Neural cell (in vitro differentiated cells): ENCODE data around the gene MAD1L1. TPM values are rescaled to one million over a fixed set of nuclear protein-coding genes. Genes with fewer than 3 reads are reported as not detected.

Experiments
- H2AFZ ChIP-seq: fragments of 200-600, 300-800 bp; sonication (generic), shearing (Covaris generic); 2 replicates; pipeline ENCODE4 v1.6.0; 2014; ENCODE audit warnings: low read depth, mild to moderate bottlenecking, antibody characterized with exemption, low read length, moderate library complexity
- H3F3A ChIP-seq: fragments of 200-600 bp; shearing (Covaris generic); 2 replicates; pipeline ENCODE4 v1.6.1; 2016; ENCODE audit warnings: mild to moderate bottlenecking, moderate library complexity, mixed read lengths, antibody characterized with exemption, low read length; ENCODE audit not compliant: insufficient read depth, poor library complexity, severe bottlenecking
- H3K27ac ChIP-seq: fragments of 200-600, 300-800 bp; sonication (generic), shearing (Covaris generic); 2 replicates; pipeline ENCODE4 v1.5.1; 2014; ENCODE audit warnings: mild to moderate bottlenecking, low read length, moderate library complexity
- H3K27me3 ChIP-seq: fragments of 300-800, 200-600 bp; sonication (generic), shearing (Covaris generic); 2 replicates; pipeline ENCODE4 v1.6.0; 2014; ENCODE audit warnings: mild to moderate bottlenecking, low read depth, low read length, moderate library complexity; ENCODE audit not compliant: insufficient read depth
- H3K36me3 ChIP-seq: fragments of 300-800, 200-600 bp; sonication (generic), shearing (Covaris generic); 2 replicates; pipeline ENCODE4 v1.5.1; 2014; ENCODE audit warnings: mild to moderate bottlenecking, antibody characterized with exemption, low read length, moderate library complexity; ENCODE audit not compliant: insufficient read depth
- H3K4me2 ChIP-seq: fragments of 300-800, 200-600 bp; sonication (generic), shearing (Covaris generic); 2 replicates; pipeline ENCODE4 v1.6.0; 2014; ENCODE audit warnings: mild to moderate bottlenecking, low read length
- H3K4me3 ChIP-seq: fragments of 300-800, 200-600 bp; sonication (generic), shearing (Covaris generic); 2 replicates; pipeline ENCODE4 v1.5.1; 2014; ENCODE audit warnings: mild to moderate bottlenecking, low read length, moderate library complexity
- H3K79me2 ChIP-seq: fragments of 200-600 bp; shearing (Covaris generic); replicated peaks from 2 replicates; pipeline ENCODE4 v1.6.0; 2014; ENCODE audit warnings: mild to moderate bottlenecking, low read length, moderate library complexity; ENCODE audit not compliant: insufficient read depth
- H3K9ac ChIP-seq: fragments of 300-800, 200-600 bp; sonication (generic), shearing (Covaris generic); 2 replicates; pipeline ENCODE4 v1.6.1; 2016; ENCODE audit warnings: mild to moderate bottlenecking, low read length, mixed read lengths
- H3K9me2 ChIP-seq: fragments of 200-600 bp; shearing (Covaris generic); 2 replicates; pipeline ENCODE4 v1.6.1; 2016; ENCODE audit warnings: mild to moderate bottlenecking, low read length, mixed read lengths; ENCODE audit not compliant: insufficient read depth
- H3K9me3 ChIP-seq: fragments of 200-600, 300-800 bp; sonication (generic), shearing (Covaris generic); 2 replicates; pipeline ENCODE4 v1.6.1; 2016; ENCODE audit warnings: mild to moderate bottlenecking, mixed run types, low read length, moderate library complexity, mixed read lengths
- H4K20me1 ChIP-seq: fragments of 200-600 bp; shearing (Covaris generic); 2 replicates; pipeline ENCODE4 v1.6.1; 2016; ENCODE audit warnings: mild to moderate bottlenecking, mixed run types; ENCODE audit not compliant: insufficient read depth
- EP300 ChIP-seq: fragments of 450-650 bp; conservative IDR thresholded peaks from 2 replicates; pipeline ENCODE4 v1.6.1; 2014; ENCODE audit warnings: antibody characterized with exemption, mild to moderate bottlenecking, moderate library complexity; ENCODE audit not compliant: poor library complexity, severe bottlenecking
- EZH2 ChIP-seq: fragments of 200-600, 300-800 bp; shearing (Covaris generic), sonication (generic); IDR thresholded peaks from 2 replicates; pipeline ENCODE4 v1.6.1; 2014; ENCODE audit warnings: antibody characterized with exemption, low read length, borderline replicate concordance, mild to moderate bottlenecking; ENCODE audit not compliant: insufficient read depth, poor library complexity, severe bottlenecking
- MXI1 ChIP-seq: fragments of 450-650 bp; conservative IDR thresholded peaks from 2 replicates; pipeline ENCODE4 v1.6.1; 2014; ENCODE audit warnings: antibody characterized with exemption, mild to moderate bottlenecking; ENCODE audit not compliant: poor library complexity, severe bottlenecking
- POLR2AphosphoS5 ChIP-seq: IDR thresholded peaks from 2 replicates; pipeline ENCODE4 v1.6.1; 2012
- RAD21 ChIP-seq: fragments of 450-650 bp; conservative IDR thresholded peaks from 2 replicates; pipeline ENCODE4 v1.6.1; 2014; ENCODE audit warnings: antibody characterized with exemption, mild to moderate bottlenecking, moderate library complexity
- SMC3 ChIP-seq: fragments of 450-650 bp; conservative IDR thresholded peaks from 2 replicates; pipeline ENCODE4 v1.6.1; 2014; ENCODE audit warnings: antibody characterized with exemption, mild to moderate bottlenecking, moderate library complexity; ENCODE audit not compliant: poor library complexity
- TAF1 ChIP-seq: IDR thresholded peaks from 2 replicates; pipeline ENCODE4 v1.6.1; 2012; ENCODE audit warnings: low read depth
- polyA plus RNA-seq: library from polyadenylated mRNA; depleted of rRNA; stranded (reverse); fragments of >200 nt; gene quantifications from 2 replicates; pipeline ENCODE4 v1.2.3, GENCODE V29; 2014
- TF ChIP-seq, protein P1 (sequence below): fragments of 450-650 bp; IDR thresholded peaks from 2 replicates; pipeline ENCODE4 v1.5.1; 2014; ENCODE audit warnings: antibody characterized with exemption, mild to moderate bottlenecking, moderate library complexity; ENCODE audit not compliant: poor library complexity, severe bottlenecking
- TF ChIP-seq, protein P2 (sequence below): IDR thresholded peaks from 2 replicates; pipeline ENCODE4 v1.6.1; 2012; ENCODE audit warnings: borderline replicate concordance

MAD1L1 gene
- polyA plus RNA-seq, 1 donor from 2014 or later, result 31.4 TPM

DNA sequence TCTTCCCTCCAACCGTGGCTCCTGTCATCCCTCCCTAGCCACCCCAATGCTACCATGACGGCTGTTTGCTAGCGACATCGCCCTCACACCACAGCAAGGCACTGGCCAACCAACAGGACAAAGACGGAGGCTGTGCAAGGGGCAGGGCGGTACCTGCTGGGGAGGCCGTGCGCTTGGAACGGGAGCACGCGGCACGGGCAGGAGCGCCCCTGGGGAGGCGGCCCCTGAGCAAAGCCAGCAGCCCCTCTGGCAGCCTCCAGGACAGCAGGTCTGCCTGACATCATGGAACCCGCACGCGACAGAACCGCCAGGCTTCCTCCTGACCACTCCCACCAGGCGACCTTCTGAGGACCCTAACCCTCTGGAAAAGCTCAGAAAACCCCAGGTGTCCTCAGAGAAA is 12.7 kb downstream of the MAD1L1 start:
- TF ChIP-seq EP300 (no peak), RAD21 (no peak), SMC3 (no peak), MXI1 (no peak), EZH2 (no peak)
- TF ChIP-seq, protein P1, sequence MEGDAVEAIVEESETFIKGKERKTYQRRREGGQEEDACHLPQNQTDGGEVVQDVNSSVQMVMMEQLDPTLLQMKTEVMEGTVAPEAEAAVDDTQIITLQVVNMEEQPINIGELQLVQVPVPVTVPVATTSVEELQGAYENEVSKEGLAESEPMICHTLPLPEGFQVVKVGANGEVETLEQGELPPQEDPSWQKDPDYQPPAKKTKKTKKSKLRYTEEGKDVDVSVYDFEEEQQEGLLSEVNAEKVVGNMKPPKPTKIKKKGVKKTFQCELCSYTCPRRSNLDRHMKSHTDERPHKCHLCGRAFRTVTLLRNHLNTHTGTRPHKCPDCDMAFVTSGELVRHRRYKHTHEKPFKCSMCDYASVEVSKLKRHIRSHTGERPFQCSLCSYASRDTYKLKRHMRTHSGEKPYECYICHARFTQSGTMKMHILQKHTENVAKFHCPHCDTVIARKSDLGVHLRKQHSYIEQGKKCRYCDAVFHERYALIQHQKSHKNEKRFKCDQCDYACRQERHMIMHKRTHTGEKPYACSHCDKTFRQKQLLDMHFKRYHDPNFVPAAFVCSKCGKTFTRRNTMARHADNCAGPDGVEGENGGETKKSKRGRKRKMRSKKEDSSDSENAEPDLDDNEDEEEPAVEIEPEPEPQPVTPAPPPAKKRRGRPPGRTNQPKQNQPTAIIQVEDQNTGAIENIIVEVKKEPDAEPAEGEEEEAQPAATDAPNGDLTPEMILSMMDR, result no peak
- TF ChIP-seq, protein P2, sequence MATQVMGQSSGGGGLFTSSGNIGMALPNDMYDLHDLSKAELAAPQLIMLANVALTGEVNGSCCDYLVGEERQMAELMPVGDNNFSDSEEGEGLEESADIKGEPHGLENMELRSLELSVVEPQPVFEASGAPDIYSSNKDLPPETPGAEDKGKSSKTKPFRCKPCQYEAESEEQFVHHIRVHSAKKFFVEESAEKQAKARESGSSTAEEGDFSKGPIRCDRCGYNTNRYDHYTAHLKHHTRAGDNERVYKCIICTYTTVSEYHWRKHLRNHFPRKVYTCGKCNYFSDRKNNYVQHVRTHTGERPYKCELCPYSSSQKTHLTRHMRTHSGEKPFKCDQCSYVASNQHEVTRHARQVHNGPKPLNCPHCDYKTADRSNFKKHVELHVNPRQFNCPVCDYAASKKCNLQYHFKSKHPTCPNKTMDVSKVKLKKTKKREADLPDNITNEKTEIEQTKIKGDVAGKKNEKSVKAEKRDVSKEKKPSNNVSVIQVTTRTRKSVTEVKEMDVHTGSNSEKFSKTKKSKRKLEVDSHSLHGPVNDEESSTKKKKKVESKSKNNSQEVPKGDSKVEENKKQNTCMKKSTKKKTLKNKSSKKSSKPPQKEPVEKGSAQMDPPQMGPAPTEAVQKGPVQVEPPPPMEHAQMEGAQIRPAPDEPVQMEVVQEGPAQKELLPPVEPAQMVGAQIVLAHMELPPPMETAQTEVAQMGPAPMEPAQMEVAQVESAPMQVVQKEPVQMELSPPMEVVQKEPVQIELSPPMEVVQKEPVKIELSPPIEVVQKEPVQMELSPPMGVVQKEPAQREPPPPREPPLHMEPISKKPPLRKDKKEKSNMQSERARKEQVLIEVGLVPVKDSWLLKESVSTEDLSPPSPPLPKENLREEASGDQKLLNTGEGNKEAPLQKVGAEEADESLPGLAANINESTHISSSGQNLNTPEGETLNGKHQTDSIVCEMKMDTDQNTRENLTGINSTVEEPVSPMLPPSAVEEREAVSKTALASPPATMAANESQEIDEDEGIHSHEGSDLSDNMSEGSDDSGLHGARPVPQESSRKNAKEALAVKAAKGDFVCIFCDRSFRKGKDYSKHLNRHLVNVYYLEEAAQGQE, result no peak
- Histone ChIP-seq H3K9me3 (no peaks in the 10 kb centered on the region), H3K27me3 (no peaks in the 10 kb centered on the region), H3K36me3 (no peaks in the 10 kb centered on the region), H3K9ac (no peak overlapping the region), H3K4me3 (no peak overlapping the region), H3F3A (no peaks in the 10 kb centered on the region), H4K20me1 (no peaks in the 10 kb centered on the region), H3K79me2 (no peaks in the 10 kb centered on the region), H2AFZ (no peak overlapping the region), H3K27ac (no peak overlapping the region), H3K4me2 (no peak overlapping the region), H3K9me2 (no peaks in the 10 kb centered on the region)

DNA sequence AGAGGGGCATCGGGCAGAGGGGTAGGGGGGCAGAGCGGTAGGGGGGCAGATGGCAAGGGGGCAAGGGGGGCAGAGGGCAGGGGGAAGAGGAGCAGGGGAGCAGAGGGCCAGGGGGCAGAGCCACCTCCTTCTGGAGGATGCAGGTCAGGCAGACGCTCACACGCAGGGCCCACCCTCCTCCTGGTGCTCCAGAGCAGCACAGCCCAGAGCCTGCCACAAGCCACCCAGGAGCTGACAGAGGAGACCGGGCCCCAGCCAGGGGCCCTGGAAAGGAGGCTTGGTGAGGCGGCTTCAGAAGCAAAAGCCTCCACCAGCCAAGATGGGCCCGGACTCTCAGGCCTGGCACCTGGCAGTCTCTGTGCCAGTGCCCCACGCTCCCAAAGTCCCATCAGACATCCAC is 13.1 kb downstream of the MAD1L1 start:
- Histone ChIP-seq H3K9me3 (no peaks in the 10 kb centered on the region), H3K9ac (no peak overlapping the region), H3K4me3 (no peak overlapping the region), H3K27ac (no peak overlapping the region), H3K79me2 (no peaks in the 10 kb centered on the region), H4K20me1 (no peaks in the 10 kb centered on the region), H3K9me2 (no peaks in the 10 kb centered on the region), H3F3A (no peaks in the 10 kb centered on the region), H2AFZ (no peak overlapping the region), H3K36me3 (no peaks in the 10 kb centered on the region), H3K27me3 (no peaks in the 10 kb centered on the region), H3K4me2 (no peak overlapping the region)
- TF ChIP-seq SMC3 (no peak), EP300 (no peak), TAF1 (no peak), EZH2 (no peak), POLR2AphosphoS5 (no peak), RAD21 (no peak)
- TF ChIP-seq, protein P2, result no peak
- TF ChIP-seq, protein P1, result no peak
